GM19455 (cell line): ENCODE results near the gene FBXO48.

ENCODE experiments used
- ATAC-seq: cut with Tn5 transposase; IDR thresholded peaks from one replicate; pipeline ENCODE4 v1.9.1; 2021; ENCODE audit not compliant: unreplicated experiment

The FBXO48 gene

GRCh38 chr2:68414876-68415275 lies 52.2 kb downstream of the FBXO48 start:
- ATAC-seq = no peak

DNA sequence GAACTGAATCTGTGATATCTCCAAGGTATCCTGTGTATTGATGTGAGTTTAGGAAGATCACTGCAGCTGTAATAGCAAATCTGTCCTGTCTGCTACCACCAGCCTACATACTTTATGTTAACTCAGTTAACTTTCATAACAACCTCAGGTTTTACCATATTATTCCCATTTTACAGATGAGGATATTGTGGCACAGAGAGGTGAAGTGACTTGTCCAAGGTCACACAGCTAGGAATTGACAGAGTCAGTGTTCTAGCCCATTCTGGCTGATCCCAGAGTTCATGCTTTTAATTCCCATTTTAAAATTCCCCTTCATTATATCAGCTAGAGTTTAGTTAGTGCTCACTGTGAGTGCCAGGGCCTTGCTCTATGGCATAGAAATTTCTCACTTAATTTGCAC lies 52.6 kb downstream of the FBXO48 start:
- ATAC-seq = no peak

- no peak for ATAC-seq
These were observed 53.6 kb downstream of the FBXO48 start for GRCh38 chr2:68413466-68413865.

- peak; percentile 51 for ATAC-seq
These were observed 54.8 kb downstream of the FBXO48 start for GRCh38 chr2:68412127-68412819.

- peak; percentile 69 for ATAC-seq
These were observed 55.5 kb downstream of the FBXO48 start for GRCh38 chr2:68411397-68412126.
